ENCODE measurements around the gene SMTN.

The SMTN gene

DNA sequence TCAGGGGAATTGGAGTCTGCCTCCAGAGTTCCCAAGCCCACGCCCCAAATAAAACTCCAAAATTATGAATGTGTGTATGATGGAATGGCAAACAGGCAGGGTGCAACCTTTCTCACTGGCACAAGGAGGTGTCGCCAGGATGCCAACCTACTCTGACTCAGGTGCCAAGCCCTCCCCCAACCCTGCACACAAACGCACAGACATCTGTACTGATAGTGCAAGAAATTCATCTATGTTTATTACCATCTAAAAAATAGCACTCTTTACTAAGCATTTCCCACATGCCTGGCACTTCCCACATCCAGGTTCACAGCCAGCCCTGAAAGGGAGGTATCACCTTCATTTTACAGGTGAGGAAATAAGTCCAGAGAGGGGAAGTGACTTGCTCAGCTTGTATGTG, 57.9 kb downstream of the SMTN start:
- TF ChIP-seq, protein P1, sequence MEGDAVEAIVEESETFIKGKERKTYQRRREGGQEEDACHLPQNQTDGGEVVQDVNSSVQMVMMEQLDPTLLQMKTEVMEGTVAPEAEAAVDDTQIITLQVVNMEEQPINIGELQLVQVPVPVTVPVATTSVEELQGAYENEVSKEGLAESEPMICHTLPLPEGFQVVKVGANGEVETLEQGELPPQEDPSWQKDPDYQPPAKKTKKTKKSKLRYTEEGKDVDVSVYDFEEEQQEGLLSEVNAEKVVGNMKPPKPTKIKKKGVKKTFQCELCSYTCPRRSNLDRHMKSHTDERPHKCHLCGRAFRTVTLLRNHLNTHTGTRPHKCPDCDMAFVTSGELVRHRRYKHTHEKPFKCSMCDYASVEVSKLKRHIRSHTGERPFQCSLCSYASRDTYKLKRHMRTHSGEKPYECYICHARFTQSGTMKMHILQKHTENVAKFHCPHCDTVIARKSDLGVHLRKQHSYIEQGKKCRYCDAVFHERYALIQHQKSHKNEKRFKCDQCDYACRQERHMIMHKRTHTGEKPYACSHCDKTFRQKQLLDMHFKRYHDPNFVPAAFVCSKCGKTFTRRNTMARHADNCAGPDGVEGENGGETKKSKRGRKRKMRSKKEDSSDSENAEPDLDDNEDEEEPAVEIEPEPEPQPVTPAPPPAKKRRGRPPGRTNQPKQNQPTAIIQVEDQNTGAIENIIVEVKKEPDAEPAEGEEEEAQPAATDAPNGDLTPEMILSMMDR (IDR thresholded peaks at IDR 0.05; ENCODE audit: low read depth, low read length, missing control alignments): no peak
- DNase-seq: no peak
- in situ Hi-C loops (cut with HindIII; ENCODE audit: low pct_ligation_motif_present, low sequenced_read_pairs): no loop called here
- Histone ChIP-seq H3K4me3 (ENCODE audit: low read depth, low read length) (no peak overlapping the region), H3K27me3 (replicated peaks) (no peaks in the 10 kb centered on the region), H3K36me3 (replicated peaks) (no peaks in the 10 kb centered on the region), H3K27ac (no peak overlapping the region)

DNA sequence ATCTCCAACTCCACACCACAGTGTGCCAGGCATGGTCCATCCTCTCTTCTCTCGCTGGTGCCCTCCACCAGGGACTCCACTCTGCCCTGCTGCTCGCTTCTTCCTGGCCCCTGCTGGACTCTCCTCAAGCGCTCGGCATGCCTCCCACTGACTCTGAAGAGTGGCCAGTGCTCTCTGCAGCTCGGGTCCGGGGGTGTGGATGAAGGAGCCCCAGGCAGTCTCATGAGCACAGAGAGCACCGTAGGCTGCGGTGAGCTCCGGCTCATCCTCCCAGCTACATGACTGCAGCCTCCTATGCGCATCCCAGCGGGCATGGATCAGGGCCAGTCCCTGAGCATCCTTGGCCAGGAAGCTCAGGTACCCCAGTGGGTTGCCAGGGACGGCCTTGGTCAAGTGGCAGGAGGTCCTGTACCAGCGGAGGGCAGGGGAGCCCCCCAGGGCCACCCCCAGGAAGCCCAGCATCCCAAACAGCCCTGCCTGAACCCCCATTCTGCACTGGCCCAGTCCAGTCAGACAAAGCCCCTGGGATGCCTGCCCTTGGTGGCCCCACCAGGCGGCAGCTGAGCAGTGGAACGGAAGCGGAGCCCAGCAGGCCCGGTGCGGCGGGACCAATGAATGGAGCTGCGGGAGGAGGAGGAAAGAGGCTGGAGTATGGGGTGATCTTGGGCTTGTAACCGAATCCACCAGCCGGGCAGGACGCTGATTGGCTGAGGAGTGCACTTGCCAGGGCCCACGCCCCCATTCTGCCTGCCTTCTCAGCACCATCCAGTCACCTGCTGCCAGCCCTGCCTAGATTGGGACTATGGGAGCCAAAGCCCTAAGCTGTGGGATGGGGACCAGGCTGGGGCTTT, 59.0 kb downstream of the SMTN start, which contains the start of gene PLA2G3:
PLA2G3 (minus strand) TSS at position 643 of the 851 bp plus-strand sequence; CDS start at position 489, 154 bp downstream.
- H3K4me3 ChIP-seq (ENCODE audit: low read depth, low read length): peak within 1 kb of the TSS; percentile 12
- in situ Hi-C loops (cut with HindIII; ENCODE audit: low pct_ligation_motif_present, low sequenced_read_pairs): no loop called here
- peak; percentile 51 for DNase-seq
- no peaks in the 10 kb centered on the region for H3K27me3 ChIP-seq (replicated peaks)
- TF ChIP-seq, protein P1 (IDR thresholded peaks at IDR 0.05; ENCODE audit: low read depth, low read length, missing control alignments): peak; percentile 45
- no peaks in the 10 kb centered on the region for H3K36me3 ChIP-seq (replicated peaks)
- no peak within 1 kb of the TSS for H3K27ac ChIP-seq

DNA sequence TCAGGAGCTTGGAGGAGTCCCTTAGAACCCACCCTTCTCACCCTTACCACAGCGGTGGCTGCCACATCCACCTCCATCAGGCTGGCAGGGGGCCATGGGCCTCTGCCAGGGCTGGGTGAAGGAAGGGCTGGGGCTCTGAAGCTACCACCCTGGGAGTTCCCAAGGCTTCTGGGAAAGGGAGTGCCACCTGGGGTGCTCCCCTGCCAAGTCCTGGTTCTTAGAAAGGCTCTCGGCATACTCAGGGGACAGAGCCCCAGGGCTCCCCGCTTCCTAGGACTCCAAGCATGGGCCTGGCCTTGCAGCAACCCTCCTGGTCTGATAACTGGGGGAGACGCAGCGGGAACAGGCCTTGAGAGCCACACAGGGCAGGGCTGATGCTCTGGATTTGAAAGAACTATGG, 59.6 kb downstream of the SMTN start:
- Histone ChIP-seq H3K36me3 (replicated peaks) (no peaks in the 10 kb centered on the region), H3K4me3 (ENCODE audit: low read depth, low read length) (no peak overlapping the region), H3K27ac (no peak overlapping the region), H3K27me3 (replicated peaks) (no peaks in the 10 kb centered on the region)
- in situ Hi-C loops (cut with HindIII; ENCODE audit: low pct_ligation_motif_present, low sequenced_read_pairs): no loop called here
- TF ChIP-seq, protein P1 (IDR thresholded peaks at IDR 0.05; ENCODE audit: low read depth, low read length, missing control alignments): no peak
- DNase-seq: no peak

DNA sequence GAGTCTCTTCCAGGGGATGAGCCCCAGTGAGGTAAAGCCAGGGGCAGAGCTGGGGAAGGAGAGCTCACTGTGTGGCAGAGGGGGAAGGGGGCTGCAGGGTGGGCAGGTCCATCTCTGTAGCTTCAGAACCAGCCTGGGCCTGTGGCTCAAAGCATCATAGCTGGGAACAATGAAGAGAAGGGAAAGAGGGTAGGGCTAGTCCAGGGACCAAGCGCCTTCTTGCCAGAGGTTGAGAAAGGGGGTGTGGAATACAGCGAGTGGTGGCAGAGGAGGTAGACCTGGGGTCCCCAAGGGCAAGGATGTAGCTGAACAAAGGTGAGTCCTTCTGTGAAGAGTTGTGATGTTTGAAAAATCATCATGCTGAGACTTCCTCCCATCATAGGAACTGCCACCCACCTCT, 60.4 kb downstream of the SMTN start:
- in situ Hi-C loops (cut with HindIII; ENCODE audit: low pct_ligation_motif_present, low sequenced_read_pairs): no loop called here
- Histone ChIP-seq H3K27ac (no peak overlapping the region), H3K36me3 (replicated peaks) (no peaks in the 10 kb centered on the region), H3K27me3 (replicated peaks) (no peaks in the 10 kb centered on the region), H3K4me3 (ENCODE audit: low read depth, low read length) (no peak overlapping the region)
- TF ChIP-seq, protein P1 (IDR thresholded peaks at IDR 0.05; ENCODE audit: low read depth, low read length, missing control alignments): no peak
- no peak for DNase-seq

DNA sequence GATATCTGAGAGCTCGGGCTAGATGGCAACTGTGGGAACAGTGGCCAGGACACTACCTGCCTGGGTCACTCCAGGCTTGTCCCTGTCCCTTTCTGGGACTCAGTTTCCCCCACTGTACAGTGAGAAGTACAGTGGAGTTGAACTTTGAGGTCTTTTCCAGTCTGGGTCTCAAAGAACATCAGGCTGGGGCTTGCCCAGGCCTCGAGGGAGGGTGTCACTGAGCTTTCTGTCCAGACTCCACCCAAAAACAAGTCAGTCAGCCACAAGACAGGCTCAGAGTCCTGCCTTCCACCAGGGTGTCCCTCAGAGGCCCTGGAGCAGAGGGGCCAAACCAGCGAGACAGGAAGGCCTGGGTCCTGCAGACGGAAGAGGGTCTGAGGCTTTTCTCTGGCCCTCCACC, 61.2 kb downstream of the SMTN start:
- DNase-seq: no peak

More for the DNA sequence above, 61.2 kb downstream of the SMTN start:
- H3K27ac ChIP-seq: no peak overlapping the region
- H3K36me3 ChIP-seq (replicated peaks): no peaks in the 10 kb centered on the region
- in situ Hi-C loops (cut with HindIII; ENCODE audit: low pct_ligation_motif_present, low sequenced_read_pairs): no loop called here
- no peak overlapping the region for H3K4me3 ChIP-seq (ENCODE audit: low read depth, low read length)
- TF ChIP-seq, protein P1 (IDR thresholded peaks at IDR 0.05; ENCODE audit: low read depth, low read length, missing control alignments): no peak
- no peaks in the 10 kb centered on the region for H3K27me3 ChIP-seq (replicated peaks)

Data from brain microvascular endothelial cell (primary cell).